Parathyroid adenoma (tissue), 2 donors: ENCODE results near the gene ZNF865.

Experiments
- H2AFZ ChIP-seq: fragments of 300-600 bp; sonication (generic); one replicate; pipeline ENCODE4 v1.7.0; 2017; ENCODE audit warnings: antibody characterized with exemption, mild to moderate bottlenecking
- H3K27ac ChIP-seq: fragments of 300-600 bp; sonication (generic); one replicate; pipeline ENCODE4 v1.7.0; 2017
- H3K27me3 ChIP-seq: fragments of 300-600 bp; sonication (generic); one replicate; pipeline ENCODE4 v1.7.0; 2017; ENCODE audit warnings: low read length; ENCODE audit not compliant: control insufficient read depth, insufficient read depth
- H3K36me3 ChIP-seq: fragments of 300-600 bp; sonication (generic); one replicate; pipeline ENCODE4 v1.7.0; 2017; ENCODE audit warnings: low read length; ENCODE audit not compliant: control insufficient read depth, insufficient read depth
- H3K4me1 ChIP-seq: fragments of 300-600 bp; sonication (generic); one replicate; pipeline ENCODE4 v1.7.0; 2017; ENCODE audit warnings: control low read depth
- H3K4me2 ChIP-seq: fragments of 300-600 bp; sonication (generic); one replicate; pipeline ENCODE4 v1.7.0; 2017; ENCODE audit warnings: low read length
- H3K4me3 ChIP-seq: fragments of 300-600 bp; sonication (generic); one replicate; pipeline ENCODE4 v1.7.0; 2017; ENCODE audit warnings: low read depth, low read length
- H3K79me2 ChIP-seq: fragments of 300-600 bp; sonication (generic); one replicate; pipeline ENCODE4 v1.7.0; 2017; ENCODE audit warnings: control low read depth
- H3K9ac ChIP-seq: fragments of 300-600 bp; sonication (generic); one replicate; pipeline ENCODE4 v1.7.0; 2017; ENCODE audit warnings: mild to moderate bottlenecking
- H3K9me3 ChIP-seq: fragments of 300-600 bp; sonication (generic); one replicate; pipeline ENCODE4 v1.7.0; 2017; ENCODE audit warnings: low read length; ENCODE audit not compliant: control insufficient read depth
- TF ChIP-seq, protein P1 (sequence below): fragments of 300-600 bp; sonication (generic); IDR thresholded peaks from one replicate; pipeline ENCODE4 v1.7.0; 2017; ENCODE audit warnings: antibody characterized with exemption, mild to moderate bottlenecking
- donor health status: primary hyperparathyroidism.

The ZNF865 gene

DNA sequence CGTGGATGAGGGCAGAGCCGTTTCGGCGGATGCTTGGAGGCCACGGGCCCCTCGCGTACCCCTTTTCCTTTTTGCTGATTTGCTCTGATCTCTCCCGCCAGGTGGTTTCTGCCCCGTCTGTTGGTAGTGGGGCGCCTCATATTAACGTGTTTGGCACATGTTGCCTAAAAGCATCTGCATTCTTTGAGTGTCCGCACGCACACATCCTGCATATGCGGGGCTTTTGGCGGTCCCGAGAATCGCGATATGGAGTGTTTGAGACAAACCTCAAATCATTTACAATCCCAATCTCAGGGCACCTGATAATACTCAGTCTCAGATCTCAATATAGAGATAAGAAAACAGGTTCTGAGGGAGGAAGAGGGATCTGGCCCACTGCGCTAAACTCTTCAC lies 50.2 kb downstream of the ZNF865 start:
- peak overlapping the region; percentile 97 for H3K27ac ChIP-seq
- peaks cover 55% of the 10 kb centered on the region for H3K79me2 ChIP-seq
- H3K4me1 ChIP-seq = peaks cover 23% of the 10 kb centered on the region
- peak overlapping the region; percentile 100 for H3K4me3 ChIP-seq
- H3K9ac ChIP-seq = no peak overlapping the region
- no peaks in the 10 kb centered on the region for H3K36me3 ChIP-seq
- H3K27me3 ChIP-seq = no peaks in the 10 kb centered on the region
- H3K4me2 ChIP-seq = peak overlapping the region; percentile 99
- H3K9me3 ChIP-seq = no peaks in the 10 kb centered on the region
- peak overlapping the region; percentile 71 for H2AFZ ChIP-seq
- TF ChIP-seq, protein P1, sequence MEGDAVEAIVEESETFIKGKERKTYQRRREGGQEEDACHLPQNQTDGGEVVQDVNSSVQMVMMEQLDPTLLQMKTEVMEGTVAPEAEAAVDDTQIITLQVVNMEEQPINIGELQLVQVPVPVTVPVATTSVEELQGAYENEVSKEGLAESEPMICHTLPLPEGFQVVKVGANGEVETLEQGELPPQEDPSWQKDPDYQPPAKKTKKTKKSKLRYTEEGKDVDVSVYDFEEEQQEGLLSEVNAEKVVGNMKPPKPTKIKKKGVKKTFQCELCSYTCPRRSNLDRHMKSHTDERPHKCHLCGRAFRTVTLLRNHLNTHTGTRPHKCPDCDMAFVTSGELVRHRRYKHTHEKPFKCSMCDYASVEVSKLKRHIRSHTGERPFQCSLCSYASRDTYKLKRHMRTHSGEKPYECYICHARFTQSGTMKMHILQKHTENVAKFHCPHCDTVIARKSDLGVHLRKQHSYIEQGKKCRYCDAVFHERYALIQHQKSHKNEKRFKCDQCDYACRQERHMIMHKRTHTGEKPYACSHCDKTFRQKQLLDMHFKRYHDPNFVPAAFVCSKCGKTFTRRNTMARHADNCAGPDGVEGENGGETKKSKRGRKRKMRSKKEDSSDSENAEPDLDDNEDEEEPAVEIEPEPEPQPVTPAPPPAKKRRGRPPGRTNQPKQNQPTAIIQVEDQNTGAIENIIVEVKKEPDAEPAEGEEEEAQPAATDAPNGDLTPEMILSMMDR = no peak

DNA sequence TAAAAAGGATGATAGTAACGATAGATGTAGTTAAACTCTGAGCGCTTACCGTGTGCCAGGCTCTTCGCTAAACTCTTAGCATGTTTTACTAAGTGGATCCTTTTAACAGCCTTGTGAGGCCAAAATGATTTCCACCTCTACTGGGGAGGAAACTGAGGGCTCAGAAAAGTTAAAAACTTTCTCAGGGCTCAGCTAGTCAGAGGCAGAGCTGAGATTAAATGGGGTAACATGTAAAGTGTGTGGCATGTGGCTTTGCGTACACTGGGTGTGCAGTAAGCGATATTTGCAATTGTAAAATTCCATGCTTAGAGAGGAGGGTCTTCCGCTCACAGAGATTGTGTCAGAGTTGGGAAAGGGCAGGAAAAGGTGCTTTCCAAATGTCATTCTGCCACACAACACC lies 51.1 kb downstream of the ZNF865 start:
- no peaks in the 10 kb centered on the region for H3K27me3 ChIP-seq
- peaks cover 61% of the 10 kb centered on the region for H3K79me2 ChIP-seq
- peak overlapping the region; percentile 14 for H3K9ac ChIP-seq
- peak overlapping the region; percentile 30 for H3K4me3 ChIP-seq
- H3K4me1 ChIP-seq = peaks cover 23% of the 10 kb centered on the region
- H2AFZ ChIP-seq = no peak overlapping the region
- peak overlapping the region; percentile 99 for H3K4me2 ChIP-seq
- H3K9me3 ChIP-seq = no peaks in the 10 kb centered on the region
- H3K27ac ChIP-seq = no peak overlapping the region
- H3K36me3 ChIP-seq = no peaks in the 10 kb centered on the region
- TF ChIP-seq, protein P1 = no peak

- Histone ChIP-seq H3K4me2 (peak overlapping the region; percentile 99), H3K4me3 (peak overlapping the region; percentile 30), H3K36me3 (no peaks in the 10 kb centered on the region), H3K79me2 (peaks cover 67% of the 10 kb centered on the region), H3K27ac (no peak overlapping the region), H3K4me1 (peaks cover 23% of the 10 kb centered on the region), H3K27me3 (no peaks in the 10 kb centered on the region), H3K9ac (no peak overlapping the region), H2AFZ (no peak overlapping the region), H3K9me3 (no peaks in the 10 kb centered on the region)
- TF ChIP-seq, protein P1 = no peak
These were observed 51.7 kb downstream of the ZNF865 start for GRCh38 chr19:55656988-55657747.

- H3K79me2 ChIP-seq = peaks cover 85% of the 10 kb centered on the region
- no peaks in the 10 kb centered on the region for H3K27me3 ChIP-seq
- no peak overlapping the region for H2AFZ ChIP-seq
- H3K9ac ChIP-seq = no peak overlapping the region
- H3K4me3 ChIP-seq = no peak overlapping the region
- H3K27ac ChIP-seq = no peak overlapping the region
- TF ChIP-seq, protein P1 = no peak
- H3K4me1 ChIP-seq = peaks cover 23% of the 10 kb centered on the region
- peak overlapping the region; percentile 50 for H3K4me2 ChIP-seq
- no peaks in the 10 kb centered on the region for H3K36me3 ChIP-seq
- no peaks in the 10 kb centered on the region for H3K9me3 ChIP-seq
These were observed 53.5 kb downstream of the ZNF865 start for GRCh38 chr19:55658846-55659459.
